NCI-H1092 (cell line): ENCODE data around the gene COLGALT1.
"Not testable (repeated sequence)": the region's sequence is repeated elsewhere in the genome, so short reads cannot be mapped to it uniquely, and the experiment has no call there.

Experiments used
- DNase-seq: peaks from one replicate; lab custom pipeline; 2025; lab: John Stamatoyannopoulos, UW

COLGALT1 gene

GRCh38 chr19:17534767-17535166 is 20.7 kb upstream of the COLGALT1 start:
- DNase-seq = no peak

GRCh38 chr19:17536955-17537354 is 18.5 kb upstream of the COLGALT1 start:
- no peak for DNase-seq

- no peak for DNase-seq
Measured at GRCh38 chr19:17538684-17539237, 16.7 kb upstream of the COLGALT1 start.

- DNase-seq = peak; percentile 94
Measured at GRCh38 chr19:17539238-17540117, 16.0 kb upstream of the COLGALT1 start.

- no peak for DNase-seq
Measured at GRCh38 chr19:17540174-17540573, 15.3 kb upstream of the COLGALT1 start.

GRCh38 chr19:17541184-17541759 is 14.2 kb upstream of the COLGALT1 start:
- DNase-seq = no peak

GRCh38 chr19:17542042-17542441 is 13.4 kb upstream of the COLGALT1 start:
- no peak for DNase-seq

- DNase-seq = no peak
Measured at GRCh38 chr19:17542793-17543582, 12.5 kb upstream of the COLGALT1 start.

- no peak for DNase-seq
Measured at GRCh38 chr19:17543986-17544385, 11.5 kb upstream of the COLGALT1 start.

- no peak for DNase-seq
Measured at GRCh38 chr19:17544418-17544817, 11.0 kb upstream of the COLGALT1 start.

GRCh38 chr19:17548145-17548544 is 7.3 kb upstream of the COLGALT1 start:
- DNase-seq = no peak

GRCh38 chr19:17549085-17549740 is 6.2 kb upstream of the COLGALT1 start:
- no peak for DNase-seq

- DNase-seq = no peak
Measured at GRCh38 chr19:17550076-17550667, 5.3 kb upstream of the COLGALT1 start.

- not testable (repeated sequence) for DNase-seq
Measured at GRCh38 chr19:17552735-17553134, 2.7 kb upstream of the COLGALT1 start.

- DNase-seq = peak; percentile 58
Measured at GRCh38 chr19:17553256-17553655, 2.2 kb upstream of the COLGALT1 start.

GRCh38 chr19:17554968-17555479 is 425 bp upstream of the COLGALT1 start:
- DNase-seq = no peak

- no peak for DNase-seq
Measured at GRCh38 chr19:17555929-17556813, 722 bp downstream of the COLGALT1 start.

- no peak for DNase-seq
Measured at GRCh38 chr19:17556995-17557394, 1.5 kb downstream of the COLGALT1 start.

GRCh38 chr19:17557466-17557865 is 2.0 kb downstream of the COLGALT1 start:
- no peak for DNase-seq

- DNase-seq = no peak
Measured at GRCh38 chr19:17560205-17560595, 4.8 kb downstream of the COLGALT1 start.
